Prostate gland (tissue), 2 donors: ENCODE measurements around the gene NET1. TPM values are rescaled to one million over a fixed set of nuclear protein-coding genes. Genes with fewer than 3 reads are reported as not detected.

Source experiments
- DNase-seq: peaks from one replicate; pipeline ENCODE4 v3.0.0-alpha.2; 2019; ENCODE audit warnings: low spot score
- H3K27ac ChIP-seq, 2 donors: fragments of 200-600 bp; sonication (generic); 2 replicates each; pipeline ENCODE4 v1.5.1; 2017 to 2019
- H3K27me3 ChIP-seq: fragments of 200-600 bp; sonication (generic); replicated peaks from 2 replicates; pipeline ENCODE4 v1.5.1; 2019; ENCODE audit not compliant: insufficient read depth
- H3K36me3 ChIP-seq, 2 donors: fragments of 200-600 bp; sonication (generic); 1 replicate in 1 of 2; 2 replicates in 1 of 2; pipeline versions ENCODE4 v1.5.1 to v1.8.1; 2017 to 2019
- H3K4me1 ChIP-seq: fragments of 200-600 bp; sonication (generic); replicated peaks from 2 replicates; pipeline ENCODE4 v1.5.1; 2019
- H3K4me3 ChIP-seq, 2 donors: fragments of 200-600 bp; sonication (generic); 2 replicates each; pipeline ENCODE4 v1.5.1; 2017 to 2019
- H3K9me3 ChIP-seq: fragments of 200-600 bp; sonication (generic); 2 replicates; pipeline ENCODE4 v1.5.1; 2017
- CTCF ChIP-seq, 4 experiments: fragments of 200-600 bp in 2 of 4; fragments of 450-650 bp in 2 of 4; sonication (generic) in 2 of 4; IDR thresholded peaks; 1 replicate in 3 of 4; 2 replicates in 1 of 4; pipeline ENCODE4 v1.5.1; 2016 to 2019; ENCODE audit warnings: antibody characterized with exemption in 4 of 4, mild to moderate bottlenecking in 2 of 4, moderate library complexity in 2 of 4
- POLR2A ChIP-seq: fragments of 450-650 bp; IDR thresholded peaks from one replicate; pipeline ENCODE4 v1.6.1; 2016; ENCODE audit warnings: antibody characterized with exemption, mild to moderate bottlenecking
- POLR2AphosphoS5 ChIP-seq: sonication (generic); formaldehyde crosslinking; IDR thresholded peaks from one replicate; pipeline ENCODE4 v1.6.1; 2017; ENCODE audit warnings: antibody characterized with exemption
- WGBS: methylation state at CpG from one replicate; pipeline ENCODE4 v1.1.5; 2018; 5-methylcytosine and 5-hydroxymethylcytosine counted together
- intact Hi-C: fragments of 100-400 bp; cut with DNase I; formaldehyde crosslinking; loops from one replicate; pipeline ENCODE4 v1.14.2; 2022
- total RNA-seq, 2 donors: library from RNA; depleted of rRNA; stranded (reverse); fragments of >200 nt; gene quantifications; one replicate each; pipeline ENCODE4 v1.1.0, GENCODE V29; 2016

NET1 gene
- total RNA-seq, 2 donors from 2014 or later = 55.6 to 77.6 TPM

DNA sequence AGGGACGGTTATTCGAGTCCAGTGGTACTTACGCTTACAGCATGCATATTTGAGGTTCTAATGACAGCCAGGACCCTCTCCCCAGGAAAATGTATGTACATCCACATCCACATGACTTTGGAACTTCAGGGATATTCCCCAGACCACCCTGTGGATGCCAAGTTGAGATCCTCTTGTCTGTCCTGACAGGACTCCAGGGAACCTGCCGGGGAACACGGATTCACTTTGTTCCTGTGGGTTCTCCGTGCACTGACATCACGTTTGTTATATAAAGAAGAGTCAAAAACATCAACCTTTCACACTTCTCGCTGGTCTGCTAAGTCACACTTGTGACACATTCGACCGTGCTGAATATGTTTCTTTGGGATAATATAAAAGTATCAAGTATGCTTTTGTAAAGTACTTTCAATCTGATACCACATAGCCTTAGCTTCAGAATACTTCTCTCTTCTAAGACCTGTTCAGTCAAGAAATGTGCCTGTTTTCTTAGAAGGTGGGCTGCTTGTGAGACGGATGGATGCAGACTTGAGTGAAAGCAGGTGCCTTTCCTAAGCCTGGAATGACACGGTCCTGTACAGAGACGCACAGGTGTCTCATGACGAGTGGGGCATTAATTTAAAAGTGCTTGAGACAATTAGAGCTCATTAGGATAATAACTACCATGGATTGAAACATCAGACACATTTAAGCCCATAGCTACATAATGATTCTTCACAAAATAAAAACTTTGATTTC, 48.3 kb downstream of the NET1 start:
- Histone ChIP-seq H3K27ac (no peak overlapping the region), H3K4me1 (no peaks in the 10 kb centered on the region), H3K27me3 (no peaks in the 10 kb centered on the region), H3K36me3 (no peaks in the 10 kb centered on the region), H3K9me3 (no peaks in the 10 kb centered on the region), H3K4me3 (no peak overlapping the region)
- no peak for DNase-seq
- WGBS = 84% methylated on average over 14 of the region's 14 CpGs
- no peak for TF ChIP-seq CTCF (IDR thresholded peaks at IDR 0.05)
- TF ChIP-seq POLR2A = no peak
- no peak for TF ChIP-seq POLR2AphosphoS5
- intact Hi-C loops = no loop called here

GRCh38 chr10:5461203-5461588, 48.8 kb downstream of the NET1 start:
- no peak overlapping the region for H3K4me3 ChIP-seq
- H3K9me3 ChIP-seq = no peaks in the 10 kb centered on the region
- no peak for DNase-seq
- TF ChIP-seq POLR2A (no peak), POLR2AphosphoS5 (no peak), CTCF (IDR thresholded peaks at IDR 0.05) (no peak)
- H3K27ac ChIP-seq = no peak overlapping the region
- H3K36me3 ChIP-seq = no peaks in the 10 kb centered on the region
- WGBS = 78% methylated on average over 4 of the region's 4 CpGs
- no peaks in the 10 kb centered on the region for H3K27me3 ChIP-seq
- H3K4me1 ChIP-seq = no peaks in the 10 kb centered on the region
- intact Hi-C loops = no loop called here

DNA sequence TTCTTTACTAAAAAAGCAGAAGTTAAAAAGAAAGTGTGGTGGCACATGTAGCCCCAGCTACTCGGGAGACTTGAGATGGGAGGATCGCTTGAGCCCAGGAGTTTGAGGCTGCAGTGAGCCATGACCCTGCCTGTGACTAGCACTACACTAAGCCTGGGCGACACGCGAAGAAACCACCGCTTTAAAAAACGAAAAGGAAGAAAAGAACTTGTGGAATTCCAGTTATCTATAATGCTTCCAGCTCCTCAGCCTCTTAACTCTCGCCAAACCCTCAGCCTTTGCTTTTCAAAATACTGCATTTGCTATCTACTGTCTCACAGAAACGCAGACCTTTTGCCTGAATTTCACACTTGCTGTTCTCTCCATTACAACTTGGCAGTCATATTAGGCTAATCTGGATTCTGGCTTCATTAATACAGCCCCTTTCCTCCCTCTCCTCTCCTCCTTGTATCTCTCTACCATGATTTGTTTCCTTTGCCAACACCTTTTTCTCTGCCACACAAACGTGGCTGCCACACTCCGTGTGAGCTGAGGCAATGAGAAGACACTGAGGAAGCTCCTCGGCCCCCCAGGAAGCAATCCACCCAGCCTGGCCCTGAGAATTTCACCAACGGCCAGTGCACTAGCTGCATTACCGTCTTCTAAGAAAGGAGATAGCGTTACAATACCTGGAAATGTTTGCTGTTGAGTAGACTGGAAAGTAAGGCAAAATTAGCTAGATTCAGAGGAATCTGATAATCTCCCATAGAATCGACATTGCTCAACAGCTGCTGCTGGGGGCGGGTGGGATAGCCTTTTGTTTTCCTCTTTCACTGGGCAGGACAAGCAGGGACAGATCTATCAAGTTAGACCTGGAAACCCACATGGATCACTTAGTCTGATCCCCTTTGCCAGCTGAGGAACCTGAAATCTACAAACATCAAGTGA, 49.8 kb downstream of the NET1 start:
- no peak for DNase-seq
- H3K27me3 ChIP-seq = no peaks in the 10 kb centered on the region
- 41% methylated on average over 17 of the region's 17 CpGs for WGBS
- H3K27ac ChIP-seq = no peak overlapping the region
- H3K9me3 ChIP-seq = no peaks in the 10 kb centered on the region
- peaks cover 5% of the 10 kb centered on the region for H3K4me1 ChIP-seq
- intact Hi-C loops = no loop called here
- no peak for TF ChIP-seq CTCF (IDR thresholded peaks at IDR 0.05)
- H3K4me3 ChIP-seq = no peak overlapping the region
- no peaks in the 10 kb centered on the region for H3K36me3 ChIP-seq

DNA sequence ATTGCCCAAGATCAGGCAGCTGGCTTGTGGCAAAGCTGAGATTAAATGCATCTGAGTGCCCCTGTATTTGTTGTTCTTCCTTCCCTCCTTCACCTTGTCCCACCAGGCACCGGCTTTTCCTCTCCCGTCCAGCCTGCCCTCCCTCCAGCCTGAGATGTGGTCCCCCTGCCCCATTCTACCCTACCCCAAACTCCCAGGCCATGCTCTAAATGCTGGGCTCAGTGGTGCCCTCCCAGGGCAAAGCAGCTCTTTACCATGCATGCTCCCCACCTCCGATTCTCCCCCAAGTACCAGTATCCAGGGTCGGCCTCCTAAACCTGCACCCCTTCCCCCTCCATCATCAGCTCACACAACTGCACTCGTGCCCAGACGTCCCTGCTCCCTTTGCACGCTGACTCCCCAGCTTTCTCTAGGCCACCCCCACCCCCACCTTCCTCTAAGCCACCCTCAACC, 50.5 kb downstream of the NET1 start:
- H3K9me3 ChIP-seq = no peaks in the 10 kb centered on the region
- intact Hi-C loops = no loop called here
- no peak overlapping the region for H3K4me3 ChIP-seq
- WGBS = 82% methylated on average over 6 of the region's 7 CpGs
- H3K4me1 ChIP-seq = peaks cover 5% of the 10 kb centered on the region
- H3K27me3 ChIP-seq = no peaks in the 10 kb centered on the region
- no peak overlapping the region for H3K27ac ChIP-seq
- DNase-seq = no peak
- H3K36me3 ChIP-seq = no peaks in the 10 kb centered on the region
- TF ChIP-seq POLR2AphosphoS5 (no peak), CTCF (IDR thresholded peaks at IDR 0.05) (no peak), POLR2A (no peak)
